ENCODE measurements around the gene ACKR1.

ACKR1 gene

GRCh38 chr1:159204161-159205141, at the start of gene ACKR1:
TSS of gene ACKR1 (plus strand) at chr1:159204875. CDS start at chr1:159204960, 85 bp downstream.
- FAIRE-seq = no peak

DNA sequence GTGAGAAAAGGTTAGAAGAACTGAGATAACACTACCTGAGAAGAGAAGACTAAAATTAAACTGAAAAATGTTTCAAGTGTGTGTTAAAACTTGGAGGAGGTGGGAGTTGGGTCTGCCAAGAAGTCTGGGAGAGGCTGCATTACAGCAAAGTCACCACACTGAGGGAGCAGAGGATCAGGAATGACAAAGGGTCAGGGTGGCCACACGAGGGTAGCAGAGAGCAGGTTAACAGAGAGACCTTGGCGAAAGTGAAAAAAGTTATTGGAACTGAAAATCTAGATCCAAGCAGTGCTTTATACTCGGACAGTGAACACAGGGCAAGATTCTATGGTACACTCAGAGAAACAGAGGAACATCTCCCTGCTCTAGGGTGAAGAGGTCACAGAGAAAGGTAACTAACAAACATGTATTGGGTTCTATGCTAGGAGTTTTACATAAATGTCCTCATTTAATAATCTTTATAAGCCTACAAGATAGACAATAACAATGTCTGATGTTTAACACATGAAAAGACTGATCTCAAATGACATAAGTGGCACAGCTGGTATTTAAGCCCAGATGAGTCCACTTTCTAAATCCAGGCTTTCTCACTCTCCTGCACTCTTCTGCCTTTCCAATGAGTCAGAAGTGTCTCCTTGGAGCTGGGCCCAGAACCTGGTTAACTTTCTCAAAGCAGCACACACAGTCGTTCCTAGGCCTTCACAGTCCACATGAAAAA, 43.5 kb upstream of the ACKR1 start:
- peak; percentile 88 for FAIRE-seq

GRCh38 chr1:159161719-159162026, 43.0 kb upstream of the ACKR1 start:
- FAIRE-seq = no peak

- FAIRE-seq = no peak
These were observed 42.0 kb upstream of the ACKR1 start for GRCh38 chr1:159162516-159163265.

DNA sequence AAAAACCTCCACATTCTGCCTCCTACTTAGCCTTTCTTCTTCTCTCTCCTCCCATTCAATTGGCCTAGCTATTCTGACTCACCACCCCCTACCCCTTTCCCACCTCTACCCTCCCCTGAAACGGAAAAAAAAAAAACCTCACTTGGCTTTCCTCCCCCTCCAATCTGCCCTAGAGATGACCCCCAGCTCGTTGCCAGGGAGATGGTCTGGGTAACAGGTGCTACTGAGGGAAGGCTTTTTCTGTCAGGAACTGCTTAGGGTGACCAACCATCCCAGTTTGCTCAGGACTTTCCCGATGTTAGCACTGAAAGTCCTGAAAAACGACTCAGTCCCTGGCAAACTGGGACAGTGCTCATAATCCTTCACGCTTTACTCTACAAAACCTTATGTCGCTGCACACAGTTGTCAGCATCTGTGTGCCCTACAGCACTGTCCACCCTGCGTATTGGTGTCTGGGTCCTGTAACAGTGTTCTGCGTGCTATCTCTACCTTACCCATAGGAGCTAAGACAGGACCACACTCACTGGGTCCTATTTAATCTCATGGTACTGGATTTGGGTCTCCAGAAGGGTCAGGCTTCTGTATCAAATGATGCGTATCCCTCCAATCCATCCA, 41.0 kb upstream of the ACKR1 start:
- FAIRE-seq = no peak

DNA sequence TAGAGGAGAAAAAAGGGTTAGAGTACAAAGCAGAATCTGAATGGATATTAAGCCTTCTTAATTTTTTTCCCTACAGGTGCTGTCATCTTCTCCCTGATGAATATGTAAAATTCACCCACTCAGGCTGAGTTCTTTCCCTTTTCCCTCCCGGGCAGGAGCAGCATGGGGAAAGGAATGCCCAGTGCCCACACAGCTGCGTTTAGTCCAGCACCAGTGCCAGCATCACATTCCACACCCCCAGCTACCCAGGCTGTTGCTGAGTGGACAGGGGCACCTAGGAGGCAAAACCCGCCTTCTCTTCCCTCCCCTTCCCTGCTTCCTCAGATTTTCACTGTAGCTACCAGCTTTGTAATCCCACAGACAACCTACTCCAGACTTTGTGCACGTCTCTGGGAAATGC, 36.6 kb upstream of the ACKR1 start:
- no peak for FAIRE-seq

GRCh38 chr1:159170639-159171038, 34.0 kb upstream of the ACKR1 start:
- FAIRE-seq = no peak

DNA sequence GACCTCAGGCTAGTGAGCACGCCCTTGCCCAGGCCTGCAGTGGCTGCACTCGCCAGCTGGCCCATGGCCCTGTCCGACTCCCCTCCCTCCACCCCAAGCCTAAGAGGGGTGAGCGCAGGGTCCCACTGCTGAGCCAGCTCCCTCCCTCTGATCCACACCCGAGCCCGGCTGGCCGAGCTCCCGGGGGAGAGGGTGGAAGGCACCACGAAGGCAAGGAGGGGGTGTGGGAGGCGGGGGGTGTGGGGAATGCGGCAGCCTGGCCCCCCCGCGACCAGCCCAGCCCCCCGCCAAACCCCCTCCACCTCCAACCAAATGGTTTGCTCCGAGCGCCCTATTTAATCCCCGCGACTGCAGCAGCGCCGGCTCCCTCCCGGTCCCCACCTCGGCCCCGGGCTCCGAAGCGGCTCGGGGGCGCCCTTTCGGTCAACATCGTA, 33.4 kb upstream of the ACKR1 start, which contains the start of gene CADM3:
CADM3 (plus strand) TSS at position 362 of the 434 bp plus-strand sequence. CDS start 151 bp downstream, outside the sequence.
- no peak for FAIRE-seq

DNA sequence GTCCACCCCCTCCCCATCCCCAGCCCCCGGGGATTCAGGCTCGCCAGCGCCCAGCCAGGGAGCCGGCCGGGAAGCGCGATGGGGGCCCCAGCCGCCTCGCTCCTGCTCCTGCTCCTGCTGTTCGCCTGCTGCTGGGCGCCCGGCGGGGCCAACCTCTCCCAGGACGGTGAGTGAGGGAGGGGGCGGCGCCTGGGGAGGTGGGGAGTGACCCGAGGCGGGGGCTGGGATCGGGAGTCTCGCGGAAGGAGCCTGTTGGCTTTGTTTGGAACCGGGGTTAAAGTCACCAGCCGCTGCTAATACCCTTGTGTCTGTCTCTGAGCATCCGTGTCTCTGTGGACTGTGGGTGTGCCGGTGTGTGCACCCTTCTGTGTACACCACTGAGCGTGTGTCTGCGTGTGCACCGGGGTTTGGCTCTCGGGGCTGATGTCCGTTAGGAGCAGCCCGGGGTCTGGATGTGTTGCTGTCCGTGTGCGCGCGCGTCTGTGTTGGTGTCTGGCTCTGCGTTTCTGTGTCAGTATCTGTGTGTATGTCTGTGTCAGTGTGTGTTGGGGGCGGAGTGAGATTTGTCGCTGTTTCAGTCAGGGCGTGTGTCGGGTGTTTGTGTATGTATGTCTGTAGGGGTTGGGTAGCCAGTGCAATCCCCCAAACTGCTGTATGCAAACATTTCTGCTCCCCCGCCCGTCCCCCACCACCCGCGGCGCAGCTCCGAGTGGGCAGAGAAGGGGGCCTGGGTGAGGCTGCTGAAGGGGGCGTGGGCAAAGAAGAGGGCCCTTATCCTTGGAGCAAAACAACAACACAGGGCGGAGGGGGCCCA, 32.8 kb upstream of the ACKR1 start:
- FAIRE-seq = no peak

DNA sequence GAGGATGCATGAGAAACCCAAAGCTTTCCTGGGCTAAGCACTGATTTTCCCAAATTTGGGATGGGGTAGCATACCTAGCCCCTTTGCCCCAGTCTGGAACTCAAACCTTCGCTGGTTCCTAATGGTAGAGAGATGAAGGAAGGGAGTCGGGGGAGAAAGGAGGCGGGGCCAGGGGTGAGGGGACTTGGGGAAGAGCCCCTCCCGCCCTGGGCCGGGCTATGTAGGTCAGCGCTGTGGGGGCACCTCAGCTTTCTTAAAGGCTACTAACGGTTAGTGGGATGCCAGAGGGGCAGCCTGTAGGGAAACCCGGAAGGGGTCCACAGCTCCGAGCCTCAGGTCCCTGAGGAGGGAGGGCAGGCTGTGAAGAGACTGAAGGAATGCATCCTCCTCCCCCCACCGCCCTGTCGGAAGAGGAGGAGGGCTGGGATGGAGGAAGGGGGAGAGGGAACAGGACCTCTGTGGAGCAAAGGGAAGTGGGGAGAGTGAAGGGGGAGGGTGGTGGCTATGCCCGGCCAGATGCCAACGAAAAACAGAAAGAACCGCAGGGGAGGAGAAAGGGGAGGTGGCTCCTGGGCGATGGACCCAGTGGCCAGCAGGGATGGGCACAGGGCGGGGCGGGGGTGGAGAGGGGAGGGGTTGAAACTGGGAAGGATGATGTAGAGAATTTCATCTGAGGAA, 31.9 kb upstream of the ACKR1 start:
- no peak for FAIRE-seq

GRCh38 chr1:159173320-159173719, 31.4 kb upstream of the ACKR1 start:
- FAIRE-seq = no peak

- no peak for FAIRE-seq
These were observed 29.1 kb upstream of the ACKR1 start for GRCh38 chr1:159175571-159175970.

DNA sequence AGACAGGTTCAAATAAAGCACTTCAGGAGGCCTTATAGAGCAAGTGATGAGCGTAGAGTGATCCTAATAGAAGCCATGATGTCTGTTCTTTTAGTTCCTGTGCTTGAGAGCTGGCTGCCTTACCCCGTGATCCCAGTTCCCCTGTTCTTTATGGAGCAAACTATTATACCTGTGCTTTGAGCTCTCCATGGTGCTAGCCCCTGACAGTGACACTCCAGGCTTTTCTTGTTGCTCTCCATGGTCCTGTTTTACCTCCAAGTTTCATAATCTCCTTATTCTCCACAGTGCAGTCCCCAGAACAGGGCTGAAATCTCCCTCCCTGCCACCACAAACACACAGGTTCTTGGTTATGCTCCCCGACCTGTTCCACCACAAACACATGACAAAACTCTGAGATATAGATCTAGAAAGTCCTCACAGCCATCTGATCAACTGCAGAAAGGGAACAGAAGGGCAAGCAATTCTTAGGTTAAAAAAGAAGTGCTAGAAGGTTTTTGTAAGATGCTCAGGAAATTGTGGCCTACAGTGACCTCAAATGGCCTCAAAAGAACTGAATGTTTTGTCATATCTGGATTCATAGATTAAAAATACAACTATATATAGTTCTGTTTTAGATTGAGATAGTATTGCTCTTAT, 27.3 kb upstream of the ACKR1 start:
- FAIRE-seq = no peak

GRCh38 chr1:159179906-159180305, 24.8 kb upstream of the ACKR1 start:
- FAIRE-seq = no peak

DNA sequence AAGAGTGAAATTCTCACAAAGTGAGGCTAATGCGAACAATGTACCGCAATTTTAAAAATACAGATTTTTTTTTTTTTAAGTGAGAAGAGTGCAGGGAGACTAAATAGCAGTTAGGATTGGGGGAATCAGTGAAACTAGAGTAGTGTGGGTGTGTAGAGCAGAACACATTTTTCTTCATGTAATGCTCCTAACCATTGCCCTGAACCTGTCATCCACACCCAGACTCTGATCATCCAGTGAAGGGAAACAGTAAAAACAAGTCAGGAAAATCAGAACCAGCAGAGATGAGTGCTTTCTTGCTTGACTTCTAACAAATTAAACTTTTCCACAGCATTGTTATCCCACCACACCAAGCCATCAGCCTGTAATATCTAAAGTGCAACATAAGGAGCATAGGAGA, 24.2 kb upstream of the ACKR1 start:
- FAIRE-seq = no peak

DNA sequence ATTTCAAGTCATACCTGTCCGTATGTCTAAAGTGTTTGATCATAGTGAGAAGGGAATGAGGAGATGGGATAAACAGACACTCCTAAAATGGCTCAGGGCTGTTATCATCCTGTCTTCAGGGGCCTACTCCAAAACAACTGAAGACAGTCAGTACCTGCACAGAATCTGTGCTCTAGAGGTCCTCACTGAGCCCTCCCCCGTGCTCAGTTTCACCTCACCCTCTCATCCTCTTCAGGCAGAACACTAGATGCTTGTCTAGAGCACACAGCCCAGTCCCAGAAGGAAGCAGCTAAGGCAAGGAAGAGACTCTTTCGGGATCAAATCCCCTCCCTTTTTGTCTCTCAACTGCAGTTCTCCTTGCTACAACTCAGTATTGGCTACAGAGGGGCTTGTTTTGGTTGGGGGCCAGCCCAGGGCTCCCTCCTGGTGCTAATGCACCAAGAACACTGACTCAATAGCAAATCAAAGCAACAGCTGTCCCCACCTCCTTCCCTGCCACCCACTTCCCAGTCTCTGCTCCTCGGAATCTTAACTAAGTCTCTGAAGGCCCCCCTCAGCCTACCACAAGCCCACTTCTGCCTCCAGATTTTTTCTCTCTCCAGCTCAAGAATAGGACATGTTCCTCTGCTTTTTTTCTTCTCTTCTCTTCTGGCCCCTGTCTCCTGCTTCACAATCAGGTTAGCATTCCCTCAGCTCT, 23.2 kb upstream of the ACKR1 start:
- no peak for FAIRE-seq

DNA sequence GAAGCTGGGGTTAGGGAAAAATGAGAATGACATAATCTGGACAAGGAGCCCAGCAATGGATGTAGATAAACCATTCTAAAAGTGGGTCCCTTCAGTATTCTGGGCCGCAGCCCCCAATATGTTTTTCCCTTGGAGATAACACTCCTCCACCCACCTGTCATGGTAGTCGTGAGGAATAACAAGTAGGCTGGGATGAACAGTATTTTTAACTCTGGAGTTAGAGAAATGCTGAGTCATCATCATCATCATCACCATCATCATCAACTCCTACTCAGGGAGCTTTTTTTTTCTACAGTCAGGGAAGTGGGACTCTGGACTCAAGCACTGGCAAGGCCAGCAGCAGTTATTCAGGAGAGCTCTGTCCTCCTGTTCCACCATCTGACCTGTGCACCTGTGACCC, 20.5 kb upstream of the ACKR1 start:
- FAIRE-seq = no peak

- FAIRE-seq = no peak
These were observed 19.6 kb upstream of the ACKR1 start for GRCh38 chr1:159185121-159185520.

DNA sequence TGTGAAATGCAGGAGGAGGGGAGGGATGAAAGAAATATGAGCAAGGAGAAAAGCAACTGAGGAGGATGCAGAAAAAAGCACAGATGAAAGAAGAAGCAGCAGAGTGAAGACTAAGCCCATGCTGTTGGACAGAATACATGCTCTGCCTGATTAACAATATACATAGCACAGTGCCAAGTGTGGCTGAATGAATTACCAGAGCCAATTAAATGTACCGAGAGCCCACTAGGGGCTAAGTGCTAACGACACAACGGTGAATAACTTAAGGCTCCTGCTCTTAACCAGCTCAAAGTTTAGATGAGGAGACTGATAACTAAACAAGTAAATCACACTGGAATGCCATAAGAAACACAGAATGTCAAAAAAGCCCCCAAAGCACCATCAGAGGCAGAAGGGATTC, 17.6 kb upstream of the ACKR1 start:
- FAIRE-seq = no peak

All from endometrium (tissue), 2 donors.